ENCODE data around the gene TIGD2.

TIGD2 gene

GRCh38 chr4:89110986-89111832 lies at the start of gene TIGD2:
TSS of gene TIGD2 (plus strand) at chr4:89111533. CDS start at chr4:89112975, 1,442 bp downstream.
- DNase-seq, result peak; percentile 90

- DNase-seq, result no peak
Observed at GRCh38 chr4:89064848-89065247, 46.5 kb upstream of the TIGD2 start.

- no peak for DNase-seq
Observed at GRCh38 chr4:89067417-89067816, 43.9 kb upstream of the TIGD2 start.

- peak; percentile 9 for DNase-seq
Observed at GRCh38 chr4:89069481-89069880, 41.9 kb upstream of the TIGD2 start.

- no peak for DNase-seq
Observed at GRCh38 chr4:89070041-89070440, 41.3 kb upstream of the TIGD2 start.

GRCh38 chr4:89071311-89071710 lies 40.0 kb upstream of the TIGD2 start:
- no peak for DNase-seq

GRCh38 chr4:89072921-89073320 lies 38.4 kb upstream of the TIGD2 start:
- DNase-seq, result no peak

- no peak for DNase-seq
Observed at GRCh38 chr4:89077761-89078160, 33.6 kb upstream of the TIGD2 start.

- no peak for DNase-seq
Observed at GRCh38 chr4:89078300-89078699, 33.0 kb upstream of the TIGD2 start.

- no peak for DNase-seq
Observed at GRCh38 chr4:89099034-89099433, 12.3 kb upstream of the TIGD2 start.

- DNase-seq, result no peak
Observed at GRCh38 chr4:89099471-89099870, 11.9 kb upstream of the TIGD2 start.

GRCh38 chr4:89100853-89101252 lies 10.5 kb upstream of the TIGD2 start:
- no peak for DNase-seq

- peak; percentile 37 for DNase-seq
Observed at GRCh38 chr4:89101256-89102161, 9.8 kb upstream of the TIGD2 start.

- no peak for DNase-seq
Observed at GRCh38 chr4:89105726-89106125, 5.6 kb upstream of the TIGD2 start.

GRCh38 chr4:89108091-89108490 lies 3.2 kb upstream of the TIGD2 start:
- no peak for DNase-seq

- DNase-seq, result no peak
Observed at GRCh38 chr4:89109841-89110540, 1.3 kb upstream of the TIGD2 start.

- no peak for DNase-seq
Observed at GRCh38 chr4:89110541-89110985, 770 bp upstream of the TIGD2 start.

GRCh38 chr4:89111833-89112563 lies 665 bp downstream of the TIGD2 start:
- DNase-seq, result no peak

GRCh38 chr4:89113415-89113814 lies 2.1 kb downstream of the TIGD2 start:
- no peak for DNase-seq

GRCh38 chr4:89114100-89114499 lies 2.8 kb downstream of the TIGD2 start:
- peak; percentile 44 for DNase-seq

GRCh38 chr4:89117115-89117514 lies 5.8 kb downstream of the TIGD2 start:
- DNase-seq, result no peak

GRCh38 chr4:89119166-89119565 lies 7.8 kb downstream of the TIGD2 start:
- DNase-seq, result no peak
